Measurements from ENCODE around the gene WDR18.

DNA sequence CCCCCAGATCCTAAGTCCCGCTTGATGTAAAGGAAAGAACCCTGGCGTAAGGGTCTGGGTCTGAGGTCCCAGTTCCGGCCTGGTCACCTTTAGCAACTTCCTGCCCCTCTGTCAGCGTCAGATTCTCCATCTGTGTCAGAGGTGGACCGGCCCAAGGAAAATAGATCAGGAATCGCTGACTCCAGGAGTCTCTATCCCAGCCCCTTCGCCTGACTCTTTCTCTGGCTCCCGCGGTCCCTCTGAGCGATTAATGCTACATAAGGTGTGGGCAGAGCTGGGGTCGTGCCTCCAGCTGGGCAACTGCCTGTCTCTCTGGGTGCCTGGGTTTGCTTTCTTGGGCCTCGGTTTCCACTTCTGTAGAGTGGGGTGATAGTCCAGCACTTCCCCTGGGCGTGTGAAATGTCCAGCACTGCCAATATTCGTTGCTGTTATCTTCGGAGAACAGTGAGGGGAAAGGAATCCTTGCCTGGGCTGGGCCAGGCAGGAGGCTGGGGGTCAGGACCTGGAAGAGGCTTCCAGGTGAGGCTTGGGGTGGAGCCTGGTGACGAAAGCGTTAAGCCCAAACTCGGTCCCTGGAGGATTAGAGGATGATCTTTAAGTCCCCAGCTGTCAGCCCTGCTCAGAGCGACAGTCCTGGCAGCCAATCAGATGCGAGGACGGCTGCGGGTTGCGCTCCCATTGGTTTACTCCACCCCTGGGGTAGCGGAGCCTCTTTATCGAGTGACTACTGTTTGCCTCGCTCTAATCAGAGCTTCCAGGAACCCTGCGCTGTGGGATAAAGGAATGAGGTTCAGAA is 56.5 kb downstream of the WDR18 start:
- TF ChIP-seq, protein P1, sequence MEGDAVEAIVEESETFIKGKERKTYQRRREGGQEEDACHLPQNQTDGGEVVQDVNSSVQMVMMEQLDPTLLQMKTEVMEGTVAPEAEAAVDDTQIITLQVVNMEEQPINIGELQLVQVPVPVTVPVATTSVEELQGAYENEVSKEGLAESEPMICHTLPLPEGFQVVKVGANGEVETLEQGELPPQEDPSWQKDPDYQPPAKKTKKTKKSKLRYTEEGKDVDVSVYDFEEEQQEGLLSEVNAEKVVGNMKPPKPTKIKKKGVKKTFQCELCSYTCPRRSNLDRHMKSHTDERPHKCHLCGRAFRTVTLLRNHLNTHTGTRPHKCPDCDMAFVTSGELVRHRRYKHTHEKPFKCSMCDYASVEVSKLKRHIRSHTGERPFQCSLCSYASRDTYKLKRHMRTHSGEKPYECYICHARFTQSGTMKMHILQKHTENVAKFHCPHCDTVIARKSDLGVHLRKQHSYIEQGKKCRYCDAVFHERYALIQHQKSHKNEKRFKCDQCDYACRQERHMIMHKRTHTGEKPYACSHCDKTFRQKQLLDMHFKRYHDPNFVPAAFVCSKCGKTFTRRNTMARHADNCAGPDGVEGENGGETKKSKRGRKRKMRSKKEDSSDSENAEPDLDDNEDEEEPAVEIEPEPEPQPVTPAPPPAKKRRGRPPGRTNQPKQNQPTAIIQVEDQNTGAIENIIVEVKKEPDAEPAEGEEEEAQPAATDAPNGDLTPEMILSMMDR (IDR thresholded peaks at IDR 0.05; ENCODE audit: low read length): no peak
- TF ChIP-seq EZH2 (IDR thresholded peaks at IDR 0.05; ENCODE audit: borderline replicate concordance, low read length): no peak

All from OCI-LY1 (cell line).